Activated T-cell treated with anti-CD3 and anti-CD28 coated beads for 1 hour (primary cell): Measurements from ENCODE around the gene ZNF549.
"Not testable (repeated sequence)": the region's sequence is repeated elsewhere in the genome, so short reads cannot be mapped to it uniquely, and the experiment has no call there.

Source experiments
- DNase-seq: peaks from one replicate; pipeline ENCODE4 v3.0.0-alpha.2; 2020; ENCODE audit warnings: low read depth

ZNF549 gene

GRCh38 chr19:57527136-57527881 lies at the start of gene ZNF549:
ZNF549 (plus strand) TSS chr19:57527356; CDS start chr19:57527574, 218 bp downstream.
- peak; percentile 77 for DNase-seq

- peak; percentile 93 for DNase-seq
Measured at GRCh38 chr19:57487477-57488298, 39.5 kb upstream of the ZNF549 start, which contains the start of gene ZNF419. ZNF419 (plus strand) TSS chr19:57487750; CDS start chr19:57487951, 201 bp downstream.

- DNase-seq: not testable (repeated sequence)
Measured at GRCh38 chr19:57488299-57488644, 38.9 kb upstream of the ZNF549 start.

GRCh38 chr19:57499332-57499679 lies 27.9 kb upstream of the ZNF549 start:
- DNase-seq: not testable (repeated sequence)

- DNase-seq: peak; percentile 93
Measured at GRCh38 chr19:57499680-57500395, 27.3 kb upstream of the ZNF549 start, which contains the start of gene ZNF773. ZNF773 (plus strand) TSS chr19:57499938; CDS start chr19:57500081, 143 bp downstream.

GRCh38 chr19:57500400-57500799 lies 26.8 kb upstream of the ZNF549 start:
- not testable (repeated sequence) for DNase-seq

- DNase-seq: no peak
Measured at GRCh38 chr19:57506163-57506562, 21.0 kb upstream of the ZNF549 start.

- no peak for DNase-seq
Measured at GRCh38 chr19:57511484-57511883, 15.7 kb upstream of the ZNF549 start.

GRCh38 chr19:57512845-57513244 lies 14.3 kb upstream of the ZNF549 start:
- DNase-seq: no peak

- no peak for DNase-seq
Measured at GRCh38 chr19:57515255-57515654, 11.9 kb upstream of the ZNF549 start.

GRCh38 chr19:57518021-57518420 lies 9.1 kb upstream of the ZNF549 start:
- DNase-seq: not testable (repeated sequence)

GRCh38 chr19:57537953-57538547 lies 10.9 kb downstream of the ZNF549 start:
- DNase-seq: no peak

GRCh38 chr19:57546513-57546912 lies 19.4 kb downstream of the ZNF549 start:
- DNase-seq: no peak

GRCh38 chr19:57552432-57552831 lies 25.3 kb downstream of the ZNF549 start:
- DNase-seq: no peak

GRCh38 chr19:57557659-57558058 lies 30.5 kb downstream of the ZNF549 start:
- no peak for DNase-seq

GRCh38 chr19:57558525-57558924 lies 31.4 kb downstream of the ZNF549 start:
- no peak for DNase-seq

GRCh38 chr19:57559008-57559403 lies 31.9 kb downstream of the ZNF549 start:
- no peak for DNase-seq

- DNase-seq: peak; percentile 77
Measured at GRCh38 chr19:57559404-57560025, 32.4 kb downstream of the ZNF549 start, which contains the start of gene ZNF550. ZNF550 (minus strand) TSS chr19:57559863; CDS start chr19:57559682, 181 bp downstream.

- DNase-seq: no peak
Measured at GRCh38 chr19:57560049-57560491, 32.9 kb downstream of the ZNF549 start.

- no peak for DNase-seq
Measured at GRCh38 chr19:57563547-57563946, 36.4 kb downstream of the ZNF549 start.
